Sigmoid colon (tissue), 7 donors: ENCODE measurements around the gene FAM53C. TPM values are rescaled to one million over a fixed set of nuclear protein-coding genes. Genes with fewer than 3 reads are reported as not detected.
"Not testable (repeated sequence)": the region's sequence is repeated elsewhere in the genome, so short reads cannot be mapped to it uniquely, and the experiment has no call there.

Source experiments
- DNase-seq: peaks from one replicate; pipeline ENCODE4 v3.0.0-alpha.2; 2019
- H3K27ac ChIP-seq, 4 donors: fragments of 200-600 bp; sonication (generic); one replicate each; pipeline ENCODE4 v1.5.1; 2016 to 2019; ENCODE audit warnings: mild to moderate bottlenecking in 1 of 4
- H3K27me3 ChIP-seq, 3 donors: fragments of 200-600 bp; sonication (generic); one replicate each; pipeline ENCODE4 v1.5.1; 2019; ENCODE audit warnings: mild to moderate bottlenecking in 1 of 3
- H3K36me3 ChIP-seq, 4 donors: fragments of 200-600 bp; sonication (generic); one replicate each; pipeline ENCODE4 v1.5.1; 2016 to 2019
- H3K4me1 ChIP-seq, 4 donors: fragments of 200-600 bp; sonication (generic); one replicate each; pipeline ENCODE4 v1.5.1; 2017 to 2019
- H3K4me3 ChIP-seq, 4 donors: fragments of 200-600 bp; sonication (generic); one replicate each; pipeline ENCODE4 v1.5.1; 2017 to 2019; ENCODE audit warnings: mild to moderate bottlenecking in 2 of 4, moderate library complexity in 1 of 4
- H3K9me3 ChIP-seq, 4 donors: fragments of 200-600 bp in 3 of 4; sonication (generic) in 3 of 4; one replicate each; pipeline versions ENCODE4 v1.5.1 to v1.6.1; 2013 to 2019
- CTCF ChIP-seq, 4 experiments: fragments of 450-650 bp in 3 of 4; fragments of 200-600 bp in 1 of 4; IDR thresholded peaks; one replicate each; pipeline ENCODE4 v1.5.1; 2016 to 2019; ENCODE audit warnings: antibody characterized with exemption in 4 of 4, mild to moderate bottlenecking in 3 of 4, moderate library complexity in 2 of 4
- EP300 ChIP-seq, 4 donors: sonication (generic); formaldehyde crosslinking; IDR thresholded peaks; one replicate each; pipeline ENCODE4 v1.6.1; 2017; ENCODE audit warnings: antibody characterized with exemption in 4 of 4
- POLR2A ChIP-seq, 2 donors: fragments of 450-650 bp; IDR thresholded peaks; one replicate each; pipeline ENCODE4 v1.6.1; 2016; ENCODE audit warnings: antibody characterized with exemption in 2 of 2, mild to moderate bottlenecking in 2 of 2, moderate library complexity in 2 of 2
- POLR2AphosphoS5 ChIP-seq, 4 donors: sonication (generic); formaldehyde crosslinking; IDR thresholded peaks; one replicate each; pipeline ENCODE4 v1.6.1; 2017; ENCODE audit warnings: antibody characterized with exemption in 4 of 4
- whole genome bisulfite sequencing, 2 donors: extraction: QIAGEN DNeasy Blood & Tissue Kit; methylation state at CpG; one replicate each; pipeline ENCODE4 v1.1.7; 2013; 5-methylcytosine and 5-hydroxymethylcytosine counted together
- intact Hi-C: fragments of 100-400 bp; cut with DNase I; formaldehyde crosslinking; loops from one replicate; pipeline ENCODE4 v1.15.1; 2023
- polyA plus RNA-seq, 3 donors: library from polyadenylated mRNA; stranded (reverse); fragments of 200-250 nt; gene quantifications; one replicate each; pipeline ENCODE4 v1.2.3, GENCODE V29; 2013
- total RNA-seq, 4 donors: library from RNA; depleted of rRNA; stranded (reverse); fragments of >200 nt; gene quantifications; one replicate each; pipeline ENCODE4 v1.1.0, GENCODE V29; 2016
- donor health status: healthy with polysubstance abuse.
- donor health status: Bipolar disorder and iron deficiency.
- donor health status: healthy.

FAM53C gene
- total and polyA plus RNA-seq, 7 donors = 6.0 to 28.5 (median 26.8) TPM

- Histone ChIP-seq H3K27ac (no peak overlapping the region), H3K27me3 (no peaks in the 10 kb centered on the region), H3K36me3 (no peaks in the 10 kb centered on the region), H3K4me1 (no peaks in the 10 kb centered on the region), H3K9me3 (no peaks in the 10 kb centered on the region), H3K4me3 (no peak overlapping the region)
- TF ChIP-seq EP300 (IDR thresholded peaks at IDR 0.05) (no peak), POLR2AphosphoS5 (IDR thresholded peaks at IDR 0.05) (no peak), CTCF (IDR thresholded peaks at IDR 0.05) (no peak), POLR2A (IDR thresholded peaks at IDR 0.05) (no peak)
- intact Hi-C loops = no loop called here
- no peak for DNase-seq
- 93 to 95% methylated on average over 7 of the region's 7 CpGs for WGBS, 2 donors
These were observed 22.3 kb upstream of the FAM53C start for GRCh38 chr5:138315751-138316278.

GRCh38 chr5:138316355-138316754, 21.7 kb upstream of the FAM53C start:
- H3K27me3 ChIP-seq = no peaks in the 10 kb centered on the region
- no peaks in the 10 kb centered on the region for H3K36me3 ChIP-seq
- H3K27ac ChIP-seq = no peak overlapping the region
- no peaks in the 10 kb centered on the region for H3K9me3 ChIP-seq
- TF ChIP-seq POLR2A (IDR thresholded peaks at IDR 0.05) (no peak), CTCF (IDR thresholded peaks at IDR 0.05) (no peak), POLR2AphosphoS5 (IDR thresholded peaks at IDR 0.05) (no peak), EP300 (IDR thresholded peaks at IDR 0.05) (no peak)
- 77 to 84% methylated on average over 3 of the region's 3 CpGs for WGBS, 2 donors
- no peak overlapping the region for H3K4me3 ChIP-seq
- no peak for DNase-seq
- H3K4me1 ChIP-seq = no peaks in the 10 kb centered on the region
- intact Hi-C loops = no loop called here

- H3K9me3 ChIP-seq, H3K36me3 ChIP-seq, DNase-seq, H3K4me3 ChIP-seq, H3K4me1 ChIP-seq, H3K27ac ChIP-seq, intact Hi-C loops, H3K27me3 ChIP-seq: not testable (repeated sequence)
- 96% methylated on average over 4 of the region's 4 CpGs for WGBS, 2 donors
These were observed 19.9 kb upstream of the FAM53C start for GRCh38 chr5:138318211-138318610.

DNA sequence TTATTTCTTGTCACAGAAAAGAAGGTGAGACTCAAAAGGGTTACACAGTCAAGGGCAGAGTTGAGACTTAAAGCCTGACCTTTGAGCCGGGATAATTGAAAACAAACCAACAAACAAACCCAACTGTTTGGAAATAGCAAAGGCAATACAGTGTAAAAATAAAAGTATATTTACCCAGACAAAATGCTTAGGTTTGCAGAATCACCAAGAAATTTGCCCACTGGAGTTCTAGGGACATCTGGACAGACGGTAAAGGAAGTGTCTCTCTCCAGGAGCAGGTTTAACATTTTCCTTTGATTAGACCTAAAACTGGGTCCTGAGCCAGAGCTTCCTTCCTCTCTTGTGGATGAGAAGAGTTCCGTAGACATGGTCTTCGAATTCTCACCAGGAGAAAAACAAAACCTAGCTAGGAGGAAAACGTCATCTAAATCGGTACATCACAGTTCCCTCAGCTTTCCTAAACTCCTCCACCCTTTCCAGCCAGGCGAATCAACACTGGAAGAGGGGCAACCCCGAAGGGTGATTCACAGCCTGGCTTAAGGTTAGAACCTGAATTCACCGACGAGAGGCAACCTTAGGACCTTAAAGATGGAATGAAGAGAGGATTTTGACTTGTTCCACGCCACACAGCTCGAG, 7.1 kb upstream of the FAM53C start:
- Histone ChIP-seq H3K27ac (no peak overlapping the region), H3K9me3 (no peaks in the 10 kb centered on the region), H3K36me3 (no peaks in the 10 kb centered on the region), H3K4me3 (peak overlapping the region in 3 of 4 donors; percentile 33 to 49 (median 46)), H3K4me1 (peaks cover 0 to 13% (median 12%) of the 10 kb centered on the region in 4 donors), H3K27me3 (no peaks in the 10 kb centered on the region)
- intact Hi-C loops = loop anchor here (5.0 to 10.0 kb wide), 2 partner anchors 154 to 424 kb away; partner anchors contain the start of genes BRD8, CTNNA1 and KIF20A
- 2 to 5% methylated on average over 12 of the region's 12 CpGs for WGBS, 2 donors
- DNase-seq = no peak
- TF ChIP-seq POLR2AphosphoS5 (IDR thresholded peaks at IDR 0.05) (no peak), EP300 (IDR thresholded peaks at IDR 0.05) (no peak), CTCF (IDR thresholded peaks at IDR 0.05) (no peak), POLR2A (IDR thresholded peaks at IDR 0.05) (no peak)

DNA sequence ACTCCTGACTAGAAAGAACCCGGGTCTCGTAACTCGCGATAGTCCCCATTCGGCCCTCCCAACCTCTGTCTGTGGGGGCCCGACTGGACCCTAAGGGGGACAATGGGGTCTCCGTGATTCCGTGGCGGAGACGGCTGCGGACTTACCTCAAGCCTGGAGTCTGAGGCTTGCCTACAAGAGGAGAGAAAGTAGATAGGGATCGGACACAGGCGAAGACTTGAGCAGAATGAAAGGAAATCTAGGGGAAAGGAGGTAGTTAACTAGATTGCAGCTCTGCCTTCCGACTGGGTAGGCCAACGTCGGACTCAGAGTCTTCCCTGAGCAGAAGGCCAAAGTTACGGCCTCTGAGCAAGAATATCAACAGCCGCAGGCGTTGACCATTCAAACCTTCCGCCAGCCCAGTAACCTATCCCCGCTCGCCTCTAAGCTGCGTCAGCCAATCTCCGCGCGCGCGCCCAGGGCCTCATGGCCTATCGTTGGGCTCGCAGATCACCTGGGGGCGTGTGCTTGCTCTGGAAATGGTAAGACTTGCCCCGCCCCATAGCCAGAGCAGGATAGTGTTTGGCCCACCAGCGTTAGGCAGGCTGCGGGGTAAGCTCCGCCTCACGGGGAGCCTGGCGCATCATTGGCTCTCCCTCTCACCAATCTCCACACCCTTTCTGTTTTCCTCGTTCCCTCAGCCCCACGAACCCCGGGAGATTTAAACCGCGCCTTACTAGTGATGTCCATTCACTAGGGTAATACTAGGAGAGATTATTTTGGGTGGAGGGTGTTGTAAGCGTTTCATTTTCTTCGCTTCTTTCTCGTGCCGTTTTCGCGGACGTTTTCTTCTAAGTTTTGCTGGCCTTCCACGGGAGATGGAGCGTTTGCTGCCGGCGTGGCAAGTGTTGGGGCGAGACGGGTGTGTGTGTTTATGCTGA, 6.4 kb upstream of the FAM53C start, which contains the start of gene CDC25C:
Gene CDC25C (minus strand): TSS at position 356 of the 920 bp plus-strand sequence. CDS start 624 bp downstream, outside the sequence.
- TF ChIP-seq EP300 (IDR thresholded peaks at IDR 0.05) (no peak), POLR2A (IDR thresholded peaks at IDR 0.05) (no peak), CTCF (IDR thresholded peaks at IDR 0.05) (no peak), POLR2AphosphoS5 (IDR thresholded peaks at IDR 0.05) (peak in 1 of 4 donors; percentile 34)
- Histone ChIP-seq H3K27ac (peak within 1 kb of the TSS in 2 of 4 donors; percentile 35 to 53), H3K9me3 (no peaks in the 10 kb centered on the region), H3K36me3 (no peaks in the 10 kb centered on the region), H3K4me1 (peaks cover 0 to 14% (median 12%) of the 10 kb centered on the region in 4 donors), H3K4me3 (peak within 1 kb of the TSS; percentile 0 to 49 (median 40)), H3K27me3 (no peaks in the 10 kb centered on the region)
- WGBS, 2 donors = 0 to 1% methylated on average over 55 of the region's 55 CpGs
- intact Hi-C loops = loop anchor here (5.0 to 10.0 kb wide), 2 partner anchors 154 to 423 kb away; partner anchors contain the start of genes BRD8, CTNNA1 and KIF20A
- peak; percentile 99 for DNase-seq
